Globus pallidus (tissue), 1 donor: ENCODE data around the gene ZYG11B.
"Not testable (repeated sequence)": the region's sequence is repeated elsewhere in the genome, so short reads cannot be mapped to it uniquely, and the experiment has no call there.

ENCODE experiments used
- DNase-seq: peaks from one replicate; pipeline ENCODE4 v3.0.0-alpha.2; 2015; ENCODE audit warnings: low spot score

Gene ZYG11B

GRCh38 chr1:52756020-52756419 lies 29.8 kb downstream of the ZYG11B start:
- no peak for DNase-seq

DNA sequence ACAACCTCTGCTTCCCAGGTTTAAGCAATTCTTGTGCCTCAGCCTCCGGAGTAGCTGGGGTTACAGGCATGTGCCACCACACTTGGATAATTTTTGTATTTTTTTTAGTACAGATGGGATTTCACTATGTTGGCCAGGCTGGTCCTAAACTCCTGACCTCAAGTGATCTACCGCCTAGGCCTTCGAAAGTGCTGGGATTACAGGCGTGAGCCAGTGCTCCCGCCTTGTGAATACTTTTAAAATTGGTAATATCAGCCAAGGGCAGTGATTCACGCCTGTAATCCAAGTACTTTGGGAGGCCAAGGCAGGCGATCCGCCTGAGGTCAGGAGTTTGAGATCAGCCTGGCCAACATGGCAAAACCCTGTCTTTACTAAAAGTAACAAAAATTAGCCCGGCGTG lies 33.7 kb downstream of the ZYG11B start:
- no peak for DNase-seq

DNA sequence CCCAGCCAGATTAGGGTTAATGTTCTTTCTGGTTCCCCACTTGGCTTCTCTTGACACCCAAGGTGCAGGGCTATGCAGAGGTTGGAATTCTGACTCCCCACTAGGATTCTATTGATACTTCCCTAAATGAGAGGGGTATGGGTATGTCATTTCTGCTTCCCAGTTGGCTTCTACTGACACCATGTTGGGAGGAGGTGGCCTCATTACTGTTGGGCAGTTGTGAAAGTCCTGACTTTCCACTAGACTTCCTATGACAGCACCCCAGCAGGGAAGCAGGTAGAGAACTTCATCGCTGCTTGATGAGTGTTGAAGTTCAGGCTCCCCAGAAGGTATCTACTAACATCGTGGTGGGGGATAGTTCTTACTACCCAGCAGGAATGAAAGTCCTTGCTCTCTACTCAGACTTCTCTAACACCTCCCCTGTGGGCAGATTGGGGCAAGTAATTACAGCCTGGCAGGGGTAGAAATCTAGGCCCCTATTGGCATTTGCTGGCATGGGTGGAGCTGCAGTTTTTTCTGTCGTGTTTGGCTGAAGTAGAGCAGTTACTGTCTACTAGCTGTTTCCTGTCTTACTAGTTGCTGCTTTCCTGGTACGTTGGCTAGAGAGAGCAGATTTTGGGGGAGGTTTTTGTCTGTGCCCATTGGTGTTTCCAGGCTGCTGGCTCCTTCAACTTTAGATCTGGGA lies 41.5 kb downstream of the ZYG11B start:
- DNase-seq, result no peak

GRCh38 chr1:52769346-52770033 lies 43.2 kb downstream of the ZYG11B start:
- no peak for DNase-seq

GRCh38 chr1:52771384-52771783 lies 45.1 kb downstream of the ZYG11B start:
- no peak for DNase-seq

- DNase-seq, result no peak
Observed at GRCh38 chr1:52786148-52786547, 59.9 kb downstream of the ZYG11B start.

DNA sequence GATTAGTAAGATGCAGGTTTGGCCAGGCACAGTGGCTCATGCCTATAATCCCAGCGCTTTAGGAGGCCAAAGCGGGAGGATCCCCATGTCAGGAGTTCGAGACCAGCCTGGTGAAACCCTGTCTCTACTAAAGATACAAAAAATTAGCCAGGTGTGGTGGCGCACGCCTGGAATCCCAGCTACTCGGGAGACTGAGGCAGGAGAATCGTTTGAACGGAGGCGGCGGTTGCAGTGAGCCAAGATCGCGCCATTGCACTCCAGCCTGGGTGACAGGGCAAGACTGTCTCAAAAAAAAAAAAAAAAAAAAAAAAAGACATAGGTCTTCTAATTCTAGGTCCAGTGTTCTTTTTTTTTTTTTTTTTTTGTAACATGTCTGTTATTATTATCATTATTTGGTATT lies 64.2 kb downstream of the ZYG11B start:
- DNase-seq, result not testable (repeated sequence)

DNA sequence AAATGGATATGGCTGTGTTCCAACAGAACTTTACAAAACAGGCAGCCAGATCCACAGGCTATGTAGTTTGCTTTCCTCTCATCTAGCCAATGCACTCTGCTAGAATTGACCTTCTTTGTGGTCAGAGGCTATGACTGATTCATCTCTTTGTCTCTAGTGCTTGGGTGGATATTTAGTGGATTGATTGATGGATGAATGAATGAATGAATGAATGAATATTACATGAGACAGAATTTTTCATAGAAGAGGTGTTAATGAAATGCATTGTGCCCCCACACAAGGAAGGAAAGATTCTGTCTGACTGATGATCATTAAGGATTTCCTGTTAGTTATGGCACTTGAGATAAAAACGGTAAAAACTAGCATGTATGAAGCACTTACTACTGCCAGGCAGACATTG lies 65.8 kb downstream of the ZYG11B start:
- no peak for DNase-seq

DNA sequence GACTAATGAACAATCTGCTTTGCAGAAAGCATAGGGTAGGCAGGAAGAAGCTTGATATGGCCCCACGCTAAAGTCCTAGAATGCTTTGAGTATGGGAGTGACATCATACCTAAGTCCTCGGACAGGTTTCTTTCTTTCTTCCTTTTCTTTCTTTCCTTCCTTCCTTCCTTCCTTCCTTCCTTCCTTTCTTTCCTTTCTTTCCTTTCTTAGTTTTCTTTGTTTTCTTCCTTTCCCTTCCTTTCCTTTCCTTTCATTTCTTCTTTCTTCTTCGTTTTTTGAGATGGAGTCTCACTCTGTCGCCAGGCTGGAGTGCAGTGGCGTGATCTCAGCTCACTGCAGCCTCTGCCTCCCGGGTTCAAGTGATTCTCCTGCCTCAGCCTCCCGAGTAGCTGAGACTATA lies 67.5 kb downstream of the ZYG11B start:
- DNase-seq, result not testable (repeated sequence)

GRCh38 chr1:52795464-52795863 lies 69.2 kb downstream of the ZYG11B start:
- DNase-seq, result no peak

- no peak for DNase-seq
Observed at GRCh38 chr1:52798331-52798730, 72.1 kb downstream of the ZYG11B start.

DNA sequence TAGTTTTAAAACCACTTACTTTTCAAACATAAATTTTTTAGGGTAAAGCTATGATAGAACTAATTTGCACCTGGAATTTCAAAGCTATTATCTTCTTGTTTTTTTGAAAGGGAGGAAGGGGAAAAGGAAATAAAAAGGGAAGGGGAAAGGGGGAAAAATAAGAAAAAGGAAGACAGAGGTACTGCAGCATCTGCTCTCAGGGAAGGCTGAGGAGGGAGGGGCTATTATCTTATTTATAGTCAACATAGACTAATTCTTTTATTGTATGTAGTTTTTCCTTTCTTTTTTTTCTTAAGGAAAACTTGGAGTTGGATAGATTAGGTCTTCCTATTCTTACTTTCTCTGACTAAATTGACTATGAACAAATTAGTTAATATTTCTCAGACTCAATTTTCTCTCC lies 74.8 kb downstream of the ZYG11B start:
- DNase-seq, result no peak

GRCh38 chr1:52804083-52804482 lies 77.8 kb downstream of the ZYG11B start:
- not testable (repeated sequence) for DNase-seq

DNA sequence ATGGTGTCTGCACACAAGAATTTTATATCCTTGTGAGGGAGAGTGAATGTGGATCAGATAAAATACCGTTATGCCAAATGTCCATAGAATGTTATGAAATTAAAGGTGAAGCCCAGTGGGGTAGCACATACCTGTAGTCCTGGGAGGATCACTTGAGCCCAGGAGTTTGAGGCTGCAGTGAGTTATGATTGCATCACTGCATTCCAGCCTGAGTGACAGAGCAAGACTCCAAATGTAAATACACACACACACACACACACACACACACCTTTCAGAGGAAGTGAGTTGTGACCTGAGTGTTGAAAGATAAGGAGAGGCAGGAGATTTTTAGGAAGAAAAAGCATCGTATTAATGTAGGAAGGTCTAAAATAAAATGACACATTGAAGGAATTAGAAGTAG lies 88.2 kb downstream of the ZYG11B start:
- DNase-seq, result no peak

DNA sequence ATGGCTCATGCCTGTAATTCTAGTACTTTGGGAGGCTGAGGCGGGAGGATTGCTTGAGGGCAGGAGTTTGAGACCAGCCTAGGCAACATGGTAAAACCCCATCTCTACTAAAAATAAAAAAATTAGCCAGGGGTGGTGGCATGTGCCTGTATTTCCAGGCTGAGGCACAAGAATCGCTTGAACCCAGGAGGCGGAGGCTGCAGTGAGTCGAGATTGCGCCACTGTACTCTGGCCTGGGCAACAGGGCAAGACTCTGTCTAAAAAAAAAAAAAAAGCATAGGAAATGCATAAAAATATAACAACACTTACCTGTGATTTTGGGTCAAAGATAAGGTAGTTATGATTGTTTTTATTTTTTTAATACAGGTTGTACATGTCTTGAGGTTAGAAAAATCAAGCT lies 94.6 kb downstream of the ZYG11B start:
- not testable (repeated sequence) for DNase-seq

GRCh38 chr1:52825868-52826267 lies 99.6 kb downstream of the ZYG11B start:
- no peak for DNase-seq

DNA sequence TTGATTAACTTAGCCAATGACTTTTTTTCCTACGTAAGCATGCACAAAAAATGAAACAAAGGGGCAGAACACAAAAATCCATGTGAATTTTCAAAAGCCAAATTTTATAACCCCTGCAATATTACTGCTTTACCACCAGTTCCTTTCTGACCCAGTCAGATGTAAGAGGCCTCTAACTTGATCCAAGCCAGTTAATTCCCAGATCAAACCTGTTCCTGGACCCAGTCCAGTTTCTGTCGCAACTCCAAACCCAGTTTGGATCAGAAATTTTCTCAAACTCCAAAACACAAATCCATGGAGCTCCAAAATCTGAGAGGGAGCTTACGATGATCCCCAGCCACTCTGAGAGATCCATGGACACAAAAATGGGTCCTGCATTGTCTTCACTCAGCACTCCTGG lies 108.5 kb downstream of the ZYG11B start:
- DNase-seq, result no peak

GRCh38 chr1:52836035-52836434 lies 109.8 kb downstream of the ZYG11B start:
- DNase-seq, result no peak

DNA sequence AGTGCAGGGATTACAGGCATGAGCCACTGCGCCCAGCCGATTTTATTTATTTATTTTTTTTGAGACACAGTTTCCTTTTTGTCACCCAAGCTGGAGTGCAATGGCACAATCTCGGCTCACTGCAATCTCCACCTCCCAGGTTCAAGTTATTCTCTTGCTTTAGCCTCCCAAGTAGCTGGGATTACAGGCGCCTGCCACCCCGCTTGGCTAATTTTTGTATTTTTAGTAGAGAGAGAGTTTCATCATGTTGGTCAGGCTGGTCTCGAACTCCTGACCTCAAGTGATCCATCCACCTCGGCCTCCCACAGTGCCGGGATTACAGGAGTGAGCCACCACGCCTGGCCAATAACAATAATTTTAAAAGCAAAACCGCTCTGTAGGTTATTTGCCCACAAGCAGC lies 112.9 kb downstream of the ZYG11B start:
- not testable (repeated sequence) for DNase-seq

DNA sequence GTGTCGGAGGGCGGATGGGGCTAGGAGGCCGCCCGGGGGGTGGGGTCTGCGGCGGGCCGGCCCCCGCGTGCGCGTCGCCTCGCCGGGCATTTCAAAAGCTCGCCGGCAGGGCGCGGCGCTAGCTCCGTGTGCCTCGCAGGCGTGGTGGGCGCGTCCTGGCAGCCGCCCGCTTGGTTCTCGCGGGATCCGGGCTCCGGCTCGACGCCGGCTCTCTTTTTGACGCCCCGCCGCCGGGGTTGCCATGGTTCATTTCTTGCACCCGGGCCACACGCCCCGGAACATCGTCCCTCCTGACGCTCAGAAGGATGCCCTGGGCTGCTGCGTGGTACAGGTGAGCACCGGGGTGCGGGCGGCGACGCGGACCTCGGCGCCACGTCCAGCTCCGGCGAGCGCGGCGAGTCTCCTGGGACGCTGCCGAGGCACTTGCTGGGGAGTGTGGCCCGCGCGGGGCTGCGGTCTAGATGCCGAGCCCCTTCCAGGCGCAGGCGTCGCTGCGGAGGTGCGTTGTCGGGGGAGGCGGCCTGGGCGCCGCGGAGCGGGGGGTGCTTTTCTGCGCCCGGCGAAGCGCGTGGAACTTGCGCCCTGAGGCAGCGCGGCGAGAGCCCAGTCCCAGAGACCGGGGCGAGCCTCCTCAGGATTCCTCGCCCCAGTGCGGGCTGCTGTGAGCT lies 116.5 kb downstream of the ZYG11B start, which contains the start of gene ZYG11A:
ZYG11A (plus strand) TSS at position 118 of the 668 bp plus-strand sequence; CDS start at position 242, 124 bp downstream.
- no peak for DNase-seq

GRCh38 chr1:52845119-52845518 lies 118.9 kb downstream of the ZYG11B start:
- not testable (repeated sequence) for DNase-seq

DNA sequence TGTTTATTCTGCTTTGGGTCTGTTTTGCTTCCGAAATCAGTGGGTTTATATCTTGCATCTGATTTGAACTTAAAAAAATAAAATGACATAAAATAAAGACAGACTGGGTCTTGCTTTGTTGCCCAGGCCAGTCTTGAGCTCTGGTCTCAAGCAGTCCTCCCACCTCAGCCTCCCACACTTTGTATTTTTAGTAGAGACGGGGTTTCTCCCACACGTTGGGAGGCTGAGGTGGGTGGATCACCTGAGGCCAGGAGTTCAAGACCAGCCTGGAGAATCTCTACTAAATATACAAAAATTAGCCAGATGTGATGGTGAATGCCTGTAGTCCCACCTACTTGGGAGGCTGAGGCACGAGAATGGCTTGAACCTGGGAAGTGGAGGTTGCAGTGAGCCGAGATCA lies 122.2 kb downstream of the ZYG11B start:
- DNase-seq, result no peak

GRCh38 chr1:52850951-52851350 lies 124.7 kb downstream of the ZYG11B start:
- DNase-seq, result no peak
